HG02642 (cell line): ENCODE measurements around the gene RBM3.

Experiments used
- ATAC-seq: cut with Tn5 transposase; IDR thresholded peaks from one replicate; pipeline ENCODE4 v1.9.1; 2021; ENCODE audit warnings: mild to moderate bottlenecking; ENCODE audit not compliant: unreplicated experiment, poor library complexity

RBM3 gene

DNA sequence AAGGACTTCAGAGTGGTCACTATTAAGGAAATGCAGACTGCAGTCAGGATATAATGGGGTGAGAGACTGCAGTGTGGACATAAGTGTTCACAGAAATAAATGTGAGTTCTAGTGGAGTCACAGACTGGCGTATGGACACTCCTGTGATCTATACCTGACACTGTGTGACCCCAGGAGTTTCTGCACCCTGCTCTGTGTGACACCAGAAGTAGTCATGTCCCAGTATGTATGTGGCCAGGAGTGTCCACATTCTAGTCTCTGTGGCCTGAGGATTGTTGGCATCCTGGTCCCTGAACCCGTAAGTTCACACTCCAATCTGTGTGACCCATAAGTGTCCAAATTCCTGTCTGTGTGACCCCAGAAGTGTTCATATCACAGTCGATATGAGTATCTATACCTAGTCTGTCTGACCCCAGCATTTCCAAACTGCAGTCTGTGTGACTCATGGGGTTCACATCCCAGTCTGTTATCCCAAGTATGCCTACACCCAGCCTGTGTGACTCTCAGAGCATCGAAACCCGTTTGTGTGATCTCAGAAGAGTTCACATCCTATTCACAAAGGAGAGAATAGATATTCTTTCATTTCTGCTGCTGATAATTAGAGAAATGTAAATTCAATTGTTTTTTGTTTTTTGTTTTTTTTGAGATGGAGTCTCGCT lies 39.3 kb downstream of the RBM3 start:
- no peak for ATAC-seq

DNA sequence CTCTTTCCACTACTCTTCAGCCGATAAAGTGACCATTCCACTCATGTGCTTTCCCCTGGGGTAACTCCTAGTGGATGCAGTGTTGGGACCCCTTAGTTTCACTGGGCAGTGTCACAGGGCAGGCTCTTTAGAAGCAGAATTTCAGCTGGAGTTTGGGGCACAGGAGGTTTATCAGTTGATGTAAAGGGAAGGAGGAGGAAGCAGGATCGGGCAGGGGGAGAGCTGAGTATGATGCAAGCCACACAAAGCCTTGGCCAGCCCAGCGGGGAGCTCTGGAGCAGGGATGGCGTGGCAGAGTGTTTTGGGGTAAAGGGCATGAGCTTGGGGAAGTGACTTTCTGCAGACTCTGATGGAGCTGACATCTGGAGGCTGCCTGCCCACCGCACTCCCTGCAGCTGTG lies 42.3 kb downstream of the RBM3 start:
- ATAC-seq, result no peak

DNA sequence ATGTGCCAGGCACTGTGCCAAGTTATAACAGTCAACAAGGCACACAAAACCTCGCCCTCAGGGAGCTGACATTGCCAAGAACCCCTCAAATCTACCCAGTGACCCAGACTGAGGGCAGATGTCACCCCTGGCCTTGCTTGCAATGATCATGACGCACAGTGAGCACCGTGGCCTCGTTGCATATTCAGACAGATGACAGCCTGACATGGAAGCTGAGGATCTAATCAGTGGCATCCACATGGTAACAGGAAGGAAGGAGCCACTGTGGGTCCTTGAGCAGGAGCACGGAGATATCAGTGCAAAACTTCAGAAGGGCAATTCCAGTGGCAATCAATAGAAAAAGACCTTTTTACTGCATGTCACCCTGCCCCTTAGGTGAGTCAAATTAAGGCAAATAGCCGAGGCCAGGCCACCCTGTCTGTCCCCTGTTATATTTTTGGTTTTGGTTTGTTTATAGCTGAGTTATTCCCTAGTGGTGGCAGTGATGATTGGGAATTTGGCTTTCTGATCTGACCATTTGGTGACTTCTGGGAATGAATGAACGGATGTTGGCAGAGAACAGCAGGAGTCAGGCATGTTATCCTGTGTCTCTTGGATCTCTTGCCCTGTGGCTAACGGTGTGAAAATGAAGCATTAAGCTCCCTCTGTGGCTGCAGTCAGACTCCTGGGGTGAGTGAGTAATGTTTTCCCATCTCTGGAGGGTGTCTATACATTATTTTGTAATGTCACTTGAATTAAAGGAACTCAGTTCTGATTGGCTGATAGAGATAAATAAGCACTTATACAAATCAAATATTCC lies 43.5 kb downstream of the RBM3 start:
- no peak for ATAC-seq

DNA sequence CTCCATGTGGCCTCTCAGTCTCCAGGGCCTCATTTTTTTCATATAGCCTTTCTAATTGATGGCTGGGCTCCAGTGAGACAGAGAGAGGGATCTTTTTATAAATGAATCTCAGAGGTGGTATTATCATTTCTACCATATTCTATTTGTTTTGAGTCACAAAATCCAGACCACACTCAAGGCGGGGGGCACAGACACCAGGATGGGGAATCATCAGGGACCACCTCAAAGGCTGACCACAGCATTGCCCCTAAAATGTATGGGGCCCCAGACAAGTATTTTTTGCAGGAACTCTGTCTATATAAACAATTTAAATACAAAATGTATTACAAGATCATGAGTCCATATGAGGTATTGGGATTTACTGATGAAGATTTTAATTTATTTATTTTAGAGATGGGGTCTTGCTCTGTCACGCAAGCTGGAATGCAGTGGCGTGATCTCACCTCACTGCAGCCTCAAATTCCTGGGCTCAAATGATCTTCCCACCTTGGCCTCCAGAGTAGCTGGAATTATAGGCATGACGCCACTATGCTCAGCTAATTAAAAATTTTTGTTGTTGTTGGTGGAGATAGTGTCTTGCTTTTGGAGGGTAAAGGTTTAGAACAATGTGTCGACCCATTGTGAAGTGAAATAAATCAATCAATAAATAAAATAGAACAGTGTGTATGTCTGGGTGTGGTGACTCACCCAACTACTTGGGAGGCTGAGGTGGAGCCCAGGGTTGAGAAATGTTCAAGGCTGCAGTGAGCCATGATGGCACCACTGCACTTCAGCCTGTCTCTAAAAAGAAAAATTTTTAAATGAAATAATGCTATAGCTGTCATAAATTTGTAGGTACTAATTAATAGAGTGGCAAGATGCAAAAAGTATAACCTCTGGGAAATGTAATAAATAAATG lies 52.4 kb downstream of the RBM3 start:
- ATAC-seq, result no peak
